Epithelial cell of esophagus (primary cell): Measurements from ENCODE around the gene GLDC.
A peak's percentile ranks its signal among the peaks of the same experiment; 100 is the strongest.

Source experiments
- DNase-seq: peaks from one replicate; pipeline ENCODE4 v3.0.0; 2010; ENCODE audit warnings: low read depth
- H3K4me3 ChIP-seq: 2 replicates; pipeline ENCODE4 v1.5.1; 2011; ENCODE audit warnings: mild to moderate bottlenecking, low read length, control low read depth
- TF ChIP-seq, protein P1 (sequence below): IDR thresholded peaks from 2 replicates; pipeline ENCODE4 v1.5.1; 2011; ENCODE audit warnings: low read depth, mild to moderate bottlenecking, low read length, control low read depth, inconsistent platforms; ENCODE audit not compliant: insufficient read depth; ENCODE audit errors: missing control alignments

The GLDC gene

GRCh38 chr9:6639622-6640021 is 5.9 kb downstream of the GLDC start:
- TF ChIP-seq, protein P1, sequence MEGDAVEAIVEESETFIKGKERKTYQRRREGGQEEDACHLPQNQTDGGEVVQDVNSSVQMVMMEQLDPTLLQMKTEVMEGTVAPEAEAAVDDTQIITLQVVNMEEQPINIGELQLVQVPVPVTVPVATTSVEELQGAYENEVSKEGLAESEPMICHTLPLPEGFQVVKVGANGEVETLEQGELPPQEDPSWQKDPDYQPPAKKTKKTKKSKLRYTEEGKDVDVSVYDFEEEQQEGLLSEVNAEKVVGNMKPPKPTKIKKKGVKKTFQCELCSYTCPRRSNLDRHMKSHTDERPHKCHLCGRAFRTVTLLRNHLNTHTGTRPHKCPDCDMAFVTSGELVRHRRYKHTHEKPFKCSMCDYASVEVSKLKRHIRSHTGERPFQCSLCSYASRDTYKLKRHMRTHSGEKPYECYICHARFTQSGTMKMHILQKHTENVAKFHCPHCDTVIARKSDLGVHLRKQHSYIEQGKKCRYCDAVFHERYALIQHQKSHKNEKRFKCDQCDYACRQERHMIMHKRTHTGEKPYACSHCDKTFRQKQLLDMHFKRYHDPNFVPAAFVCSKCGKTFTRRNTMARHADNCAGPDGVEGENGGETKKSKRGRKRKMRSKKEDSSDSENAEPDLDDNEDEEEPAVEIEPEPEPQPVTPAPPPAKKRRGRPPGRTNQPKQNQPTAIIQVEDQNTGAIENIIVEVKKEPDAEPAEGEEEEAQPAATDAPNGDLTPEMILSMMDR, result no peak
- no peak for DNase-seq

GRCh38 chr9:6634444-6634843 is 11.1 kb downstream of the GLDC start:
- no peak for DNase-seq
- TF ChIP-seq, protein P1, result no peak
- no peak overlapping the region for H3K4me3 ChIP-seq

More at GRCh38 chr9:6639622-6640021, 5.9 kb downstream of the GLDC start:
- H3K4me3 ChIP-seq, result no peak overlapping the region

GRCh38 chr9:6633378-6633777 is 12.2 kb downstream of the GLDC start:
- no peak for DNase-seq
- H3K4me3 ChIP-seq, result no peak overlapping the region
- TF ChIP-seq, protein P1, result no peak

- DNase-seq, result no peak
- H3K4me3 ChIP-seq, result no peak overlapping the region
- TF ChIP-seq, protein P1, result no peak
These were observed 12.9 kb downstream of the GLDC start for GRCh38 chr9:6632516-6633183.

- no peak overlapping the region for H3K4me3 ChIP-seq
- DNase-seq, result no peak
- TF ChIP-seq, protein P1, result no peak
These were observed 14.4 kb downstream of the GLDC start for GRCh38 chr9:6631207-6631512.

DNA sequence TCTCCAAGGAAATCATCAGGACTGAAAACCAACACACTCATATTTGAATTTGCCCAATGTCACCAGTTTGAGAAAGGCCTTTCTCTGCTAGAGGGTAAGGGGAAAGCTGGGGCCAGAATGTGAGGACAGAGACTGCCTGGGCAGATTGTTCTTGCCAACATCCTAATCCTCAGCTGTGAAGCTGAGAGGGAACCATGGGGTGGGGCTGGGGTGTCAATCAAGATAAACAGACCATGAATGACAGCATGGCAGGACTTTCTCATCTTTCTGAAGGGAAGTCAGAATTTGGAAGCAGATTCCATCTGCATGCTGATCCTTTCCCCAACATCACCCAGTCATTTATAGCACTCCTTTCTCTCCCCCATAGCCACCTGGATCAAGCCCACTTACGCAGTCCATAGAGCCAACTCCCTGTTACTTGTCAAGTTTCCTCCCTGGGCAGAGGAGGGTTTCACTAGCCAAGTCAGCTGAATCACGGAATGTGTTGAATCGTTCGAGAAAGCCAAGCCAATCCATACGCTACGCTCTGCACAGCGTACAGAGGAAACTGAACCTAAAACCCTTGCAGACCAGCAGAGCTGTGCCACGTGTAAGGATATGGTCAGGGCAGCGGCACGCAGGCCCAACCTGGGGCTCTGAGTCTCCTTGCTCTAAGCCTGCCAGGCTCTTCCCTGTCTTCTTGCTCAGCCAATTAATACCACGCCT is 14.9 kb downstream of the GLDC start:
- no peak overlapping the region for H3K4me3 ChIP-seq
- no peak for DNase-seq
- TF ChIP-seq, protein P1, result no peak

- H3K4me3 ChIP-seq, result no peak overlapping the region
- TF ChIP-seq, protein P1, result no peak
- peak; percentile 94 for DNase-seq
These were observed 16.8 kb downstream of the GLDC start for GRCh38 chr9:6628704-6629103.
